NCI-H2107 (cell line): ENCODE data around the gene FMN1.

Source experiments
- DNase-seq: peaks from one replicate; lab custom pipeline; 2025; lab: John Stamatoyannopoulos, UW

The FMN1 gene

GRCh38 chr15:32722136-32722535, 472.4 kb downstream of the FMN1 start:
- DNase-seq = no peak

- DNase-seq = no peak
Observed at GRCh38 chr15:32721596-32721995, 472.9 kb downstream of the FMN1 start.

DNA sequence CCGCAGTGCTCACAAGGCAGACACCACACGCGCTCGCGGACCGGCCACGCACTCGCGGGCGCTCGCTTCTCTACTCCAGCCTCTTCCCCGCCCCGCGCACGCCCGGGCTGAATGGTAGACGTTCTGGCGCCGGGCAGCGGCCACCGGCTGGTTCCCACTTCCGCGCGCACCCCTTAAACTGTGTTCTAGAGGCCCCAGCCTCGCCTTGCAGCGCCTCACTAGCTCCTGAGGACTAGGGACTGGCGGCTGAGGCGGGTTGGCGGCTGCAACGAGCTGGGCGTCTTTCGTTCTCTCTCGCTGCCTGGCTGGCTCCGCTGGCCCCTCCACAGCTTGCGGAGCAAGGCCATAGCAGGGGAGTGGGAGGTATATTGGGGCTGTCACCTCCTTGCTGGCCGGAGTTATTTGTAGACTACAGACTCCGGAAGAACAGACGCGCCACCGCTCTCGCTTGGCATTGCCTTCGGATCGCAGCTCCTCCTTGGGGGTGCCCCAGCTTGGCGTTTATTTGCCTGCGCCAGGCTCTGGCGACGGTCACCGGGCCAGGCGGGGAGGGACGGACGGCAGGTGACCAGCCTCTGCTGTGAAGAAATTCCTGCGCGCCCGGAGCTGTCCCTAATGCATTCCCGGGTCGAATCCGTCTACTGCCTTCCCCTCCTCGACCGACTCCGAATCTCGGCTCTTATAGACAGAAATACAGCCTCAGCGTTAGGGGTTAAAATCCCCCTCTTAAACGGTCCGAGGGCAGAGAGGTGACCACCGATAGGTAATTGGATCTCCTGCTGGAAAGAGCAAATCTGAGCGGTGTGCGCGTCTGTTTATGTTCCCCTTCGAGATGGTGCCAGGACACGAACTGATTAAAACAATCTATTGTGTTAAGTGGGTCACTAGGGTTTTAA, 475.4 kb downstream of the FMN1 start:
- DNase-seq = no peak

GRCh38 chr15:32718227-32718820, 476.2 kb downstream of the FMN1 start:
- no peak for DNase-seq

- no peak for DNase-seq
Observed at GRCh38 chr15:32717426-32718226, 476.9 kb downstream of the FMN1 start, which contains the start of gene GREM1. TSS of gene GREM1 (plus strand) at chr15:32718004. CDS start at chr15:32730691, 12,687 bp downstream.

DNA sequence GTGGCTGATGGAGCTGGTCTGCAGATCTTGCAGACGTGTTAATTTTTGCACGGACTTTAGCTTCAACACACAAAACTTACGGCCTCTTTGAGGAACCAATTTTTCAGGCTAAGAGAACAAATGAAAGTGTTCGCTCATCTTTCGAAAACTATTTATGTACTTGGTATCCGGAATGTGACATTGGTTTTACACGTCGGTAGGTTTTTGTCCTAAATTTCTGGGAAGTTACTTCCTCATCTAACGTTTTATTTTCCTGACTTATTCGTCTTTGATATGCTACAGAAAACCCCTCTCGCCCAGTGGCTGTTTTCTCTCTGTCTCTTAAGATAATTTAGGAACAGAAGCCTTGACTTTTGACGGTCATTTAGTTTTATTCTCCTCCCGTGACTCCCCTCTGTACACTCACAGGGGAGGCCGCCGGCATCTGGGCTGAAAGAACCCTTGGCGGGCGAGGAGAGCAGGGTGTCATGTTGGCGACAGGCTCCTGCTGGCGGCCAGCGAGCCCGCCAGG, 477.5 kb downstream of the FMN1 start:
- DNase-seq = no peak

- no peak for DNase-seq
Observed at GRCh38 chr15:32716216-32716914, 478.1 kb downstream of the FMN1 start.
